Activated CD8-positive, alpha-beta memory T cell treated with anti-CD3 and anti-CD28 coated beads, Interleukin-2, amount 50 U/mL, for 24 hours (primary cell): ENCODE data around the gene HPSE2.

ENCODE experiments used
- DNase-seq: peaks from one replicate; pipeline ENCODE4 v3.0.0-alpha.2; 2020; ENCODE audit errors: extremely low read depth

Gene HPSE2

GRCh38 chr10:98833542-98833941, 402.1 kb downstream of the HPSE2 start:
- DNase-seq = no peak

GRCh38 chr10:98832738-98833137, 402.9 kb downstream of the HPSE2 start:
- DNase-seq = no peak

GRCh38 chr10:98832196-98832595, 403.5 kb downstream of the HPSE2 start:
- no peak for DNase-seq

GRCh38 chr10:98831391-98831790, 404.3 kb downstream of the HPSE2 start:
- DNase-seq = no peak

GRCh38 chr10:98825741-98826140, 409.9 kb downstream of the HPSE2 start:
- DNase-seq = no peak

GRCh38 chr10:98817396-98817795, 418.3 kb downstream of the HPSE2 start:
- DNase-seq = no peak

- no peak for DNase-seq
Observed at GRCh38 chr10:98815039-98815885, 420.4 kb downstream of the HPSE2 start.

- no peak for DNase-seq
Observed at GRCh38 chr10:98814470-98814869, 421.2 kb downstream of the HPSE2 start.

- DNase-seq = no peak
Observed at GRCh38 chr10:98808282-98808892, 427.3 kb downstream of the HPSE2 start.

GRCh38 chr10:98800263-98800662, 435.4 kb downstream of the HPSE2 start:
- no peak for DNase-seq

GRCh38 chr10:98795467-98795866, 440.2 kb downstream of the HPSE2 start:
- no peak for DNase-seq

GRCh38 chr10:98790817-98791216, 444.8 kb downstream of the HPSE2 start:
- DNase-seq = no peak

GRCh38 chr10:98778277-98778759, 457.3 kb downstream of the HPSE2 start:
- DNase-seq = no peak

- DNase-seq = no peak
Observed at GRCh38 chr10:98758463-98758862, 477.2 kb downstream of the HPSE2 start.

- DNase-seq = no peak
Observed at GRCh38 chr10:98748298-98748697, 487.4 kb downstream of the HPSE2 start.

GRCh38 chr10:98745645-98746044, 490.0 kb downstream of the HPSE2 start:
- DNase-seq = no peak

GRCh38 chr10:98720551-98720950, 515.1 kb downstream of the HPSE2 start:
- no peak for DNase-seq

GRCh38 chr10:98713586-98713985, 522.1 kb downstream of the HPSE2 start:
- DNase-seq = no peak

GRCh38 chr10:98696516-98696915, 539.1 kb downstream of the HPSE2 start:
- DNase-seq = no peak

GRCh38 chr10:98694883-98695282, 540.8 kb downstream of the HPSE2 start:
- DNase-seq = no peak

GRCh38 chr10:98694014-98694413, 541.6 kb downstream of the HPSE2 start:
- no peak for DNase-seq

- no peak for DNase-seq
Observed at GRCh38 chr10:98687685-98688084, 548.0 kb downstream of the HPSE2 start.
